GM13976 (cell line): ENCODE measurements around the gene TOMM5.

Experiments used
- DNase-seq: peaks from one replicate; pipeline ENCODE4 v3.0.0; 2012; ENCODE audit warnings: low spot score
- in situ Hi-C: fragments of 300-500 bp; cut with MboI; formaldehyde crosslinking; loops from one replicate; pipeline ENCODE4 v1.12.0; 2022; ENCODE audit warnings: low sequenced_read_pairs, mixed read lengths, inconsistent platforms; ENCODE audit not compliant: unreplicated experiment
- TF ChIP-seq, protein P1 (sequence below): IDR thresholded peaks from 2 replicates; pipeline ENCODE4 v1.5.1; 2012; ENCODE audit warnings: borderline replicate concordance, mild to moderate bottlenecking; ENCODE audit not compliant: insufficient read depth; ENCODE audit errors: extremely low read depth, missing control alignments, control extremely low read depth

The TOMM5 gene

DNA sequence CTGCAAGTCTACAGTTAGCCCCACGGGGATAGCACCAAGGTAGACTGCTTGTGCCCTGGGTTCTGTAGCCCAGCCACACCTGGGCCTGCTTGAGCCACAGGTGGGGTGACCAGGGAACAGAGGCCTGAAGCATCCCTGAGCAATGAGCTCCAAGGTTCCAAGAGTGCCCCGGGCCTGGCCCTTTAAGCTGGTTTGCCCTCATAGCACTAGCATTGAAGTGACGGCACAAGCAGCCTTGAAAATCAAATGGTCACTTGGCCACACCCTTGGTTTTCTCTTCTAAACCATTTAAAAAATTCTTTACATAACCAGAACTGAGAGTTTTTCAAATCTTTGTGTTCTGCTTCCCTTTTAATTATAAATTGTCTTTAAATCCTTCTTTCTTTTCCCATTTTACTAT is 40.9 kb downstream of the TOMM5 start:
- in situ Hi-C loops, result no loop called here

DNA sequence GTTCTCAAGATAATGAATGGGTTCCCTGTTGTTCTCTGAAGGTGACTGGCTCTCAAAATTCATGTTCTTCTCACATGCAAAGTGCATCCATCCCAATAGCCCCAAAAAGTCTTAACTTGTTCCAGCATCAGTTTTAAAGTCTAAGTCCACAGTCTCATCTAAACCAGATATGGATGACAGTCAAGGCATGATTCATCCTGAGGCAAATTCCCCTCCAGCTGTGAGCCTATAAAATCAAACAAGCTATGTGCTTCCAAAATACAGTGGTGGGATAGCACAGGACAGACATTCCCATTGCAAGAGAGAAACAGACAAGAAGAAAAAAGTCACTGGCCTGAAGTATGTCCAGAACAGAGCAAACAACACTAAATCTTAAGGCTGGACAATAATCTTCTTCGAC is 41.6 kb downstream of the TOMM5 start:
- DNase-seq, result no peak
- in situ Hi-C loops, result no loop called here
- TF ChIP-seq, protein P1, sequence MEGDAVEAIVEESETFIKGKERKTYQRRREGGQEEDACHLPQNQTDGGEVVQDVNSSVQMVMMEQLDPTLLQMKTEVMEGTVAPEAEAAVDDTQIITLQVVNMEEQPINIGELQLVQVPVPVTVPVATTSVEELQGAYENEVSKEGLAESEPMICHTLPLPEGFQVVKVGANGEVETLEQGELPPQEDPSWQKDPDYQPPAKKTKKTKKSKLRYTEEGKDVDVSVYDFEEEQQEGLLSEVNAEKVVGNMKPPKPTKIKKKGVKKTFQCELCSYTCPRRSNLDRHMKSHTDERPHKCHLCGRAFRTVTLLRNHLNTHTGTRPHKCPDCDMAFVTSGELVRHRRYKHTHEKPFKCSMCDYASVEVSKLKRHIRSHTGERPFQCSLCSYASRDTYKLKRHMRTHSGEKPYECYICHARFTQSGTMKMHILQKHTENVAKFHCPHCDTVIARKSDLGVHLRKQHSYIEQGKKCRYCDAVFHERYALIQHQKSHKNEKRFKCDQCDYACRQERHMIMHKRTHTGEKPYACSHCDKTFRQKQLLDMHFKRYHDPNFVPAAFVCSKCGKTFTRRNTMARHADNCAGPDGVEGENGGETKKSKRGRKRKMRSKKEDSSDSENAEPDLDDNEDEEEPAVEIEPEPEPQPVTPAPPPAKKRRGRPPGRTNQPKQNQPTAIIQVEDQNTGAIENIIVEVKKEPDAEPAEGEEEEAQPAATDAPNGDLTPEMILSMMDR, result no peak

More for the DNA sequence above, 40.9 kb downstream of the TOMM5 start:
- TF ChIP-seq, protein P1, result no peak
- DNase-seq, result no peak

DNA sequence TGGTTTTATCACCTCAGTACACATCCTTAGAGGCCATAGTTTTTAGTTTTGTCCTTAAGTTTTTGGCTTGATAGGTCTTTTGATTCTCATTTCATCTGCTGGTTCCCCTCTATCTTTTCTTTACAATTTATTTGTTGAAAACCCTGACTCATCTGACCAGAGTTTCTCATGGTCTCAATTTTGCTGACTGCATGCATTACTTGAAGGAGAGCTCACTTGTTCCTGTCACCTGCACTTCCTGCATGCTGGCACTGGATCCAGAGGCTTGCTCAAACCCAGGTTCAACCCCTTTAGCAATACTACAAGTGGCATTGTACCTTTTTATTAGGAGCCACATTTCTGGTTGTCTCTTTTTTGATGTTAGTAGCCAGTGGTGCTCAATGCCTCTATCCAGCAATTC is 42.9 kb downstream of the TOMM5 start:
- in situ Hi-C loops, result no loop called here
- TF ChIP-seq, protein P1, result no peak
- no peak for DNase-seq

DNA sequence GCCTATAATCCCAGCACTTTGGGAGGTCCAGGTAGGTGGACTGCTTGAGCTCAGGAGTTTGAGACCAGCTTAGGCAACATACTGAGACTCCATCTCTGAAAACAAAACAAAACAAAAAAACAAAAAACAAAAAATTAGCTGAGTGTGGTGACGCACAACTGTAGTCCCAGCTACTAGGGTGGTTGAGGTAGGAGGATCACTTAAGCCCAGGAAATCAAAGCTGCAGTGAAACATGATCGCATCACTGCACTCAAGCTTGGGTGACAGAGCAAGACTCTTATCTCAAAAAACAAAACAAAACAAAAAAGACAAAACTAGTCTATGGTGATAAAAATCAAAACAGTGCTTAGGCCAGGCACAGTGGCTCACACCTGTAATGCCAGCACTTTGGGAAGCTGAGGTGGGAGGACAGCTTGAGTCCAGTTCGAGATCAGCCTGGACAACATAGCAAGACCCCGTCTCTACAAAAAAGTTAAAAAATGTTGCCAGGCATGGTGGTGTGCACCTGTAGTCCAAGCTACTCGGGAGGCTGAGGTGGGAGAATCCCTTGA is 45.0 kb downstream of the TOMM5 start:
- in situ Hi-C loops, result no loop called here
- no peak for DNase-seq
- TF ChIP-seq, protein P1, result no peak

DNA sequence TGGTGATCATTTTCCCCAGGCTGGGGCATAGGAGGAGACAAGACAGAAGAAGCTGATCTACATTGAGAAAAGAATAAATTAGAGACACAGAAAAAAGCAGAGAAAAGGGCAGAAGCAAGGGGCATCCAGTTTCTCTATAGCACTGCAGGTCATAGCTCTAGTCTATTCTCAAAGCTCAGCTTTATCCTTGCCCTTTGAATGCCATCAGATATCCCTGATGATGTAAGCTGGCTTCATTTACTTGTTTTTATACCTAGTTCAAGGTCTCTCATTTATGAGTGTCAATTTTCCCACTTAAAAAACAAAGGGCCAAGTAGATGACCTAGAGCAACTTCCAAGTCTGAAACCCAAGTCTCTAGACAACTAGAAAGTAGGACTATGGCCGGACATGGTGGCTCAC is 48.9 kb downstream of the TOMM5 start:
- TF ChIP-seq, protein P1, result no peak
- in situ Hi-C loops, result no loop called here
- no peak for DNase-seq

DNA sequence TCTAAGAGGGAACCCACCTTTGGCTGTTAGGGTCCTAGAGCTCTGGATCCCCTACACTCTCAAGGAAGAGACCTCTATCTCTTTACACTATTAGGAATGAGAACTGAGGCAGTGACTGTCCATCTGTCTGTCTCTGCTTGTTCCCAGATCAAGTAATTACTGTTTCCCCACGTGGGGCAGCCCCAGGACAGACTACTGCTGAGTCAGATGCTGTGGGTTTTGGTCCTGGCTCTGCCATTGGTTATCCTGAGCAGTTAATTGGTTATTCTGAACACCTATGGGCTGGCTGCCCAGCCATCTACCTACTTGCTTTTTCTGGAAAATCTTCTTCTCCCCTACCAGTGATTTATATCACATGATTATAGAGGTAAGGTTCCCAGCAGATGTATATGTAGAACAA is 49.5 kb downstream of the TOMM5 start:
- no peak for DNase-seq
- in situ Hi-C loops, result no loop called here
- TF ChIP-seq, protein P1, result no peak

DNA sequence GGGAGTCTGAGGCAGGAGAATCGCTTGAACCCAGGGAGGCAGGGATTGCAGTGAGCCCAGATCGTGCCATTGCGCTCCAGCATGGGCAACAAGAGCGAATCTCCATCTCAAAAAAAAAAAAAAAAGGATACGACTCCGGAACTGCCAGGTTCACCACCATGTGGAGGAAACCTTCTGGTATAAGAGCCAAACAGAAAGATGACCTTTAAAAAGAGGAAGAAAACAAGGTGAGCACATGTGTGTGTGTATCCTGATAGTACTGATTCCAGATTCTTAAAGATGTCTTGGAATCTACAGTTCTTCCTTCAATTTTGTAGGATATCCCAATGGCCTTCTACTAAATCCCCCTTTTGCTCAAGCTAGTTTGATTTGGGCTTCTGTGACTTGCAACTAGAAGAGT is 49.9 kb downstream of the TOMM5 start:
- TF ChIP-seq, protein P1, result no peak
- DNase-seq, result no peak
- in situ Hi-C loops, result no loop called here
